Vagina (tissue), 2 donors: ENCODE results near the gene RGS10.

Source experiments
- POLR2A ChIP-seq, 2 donors: fragments of 450-650 bp; IDR thresholded peaks; one replicate each; pipeline ENCODE4 v1.6.1; 2017; ENCODE audit warnings: antibody characterized with exemption in 2 of 2, mild to moderate bottlenecking in 2 of 2, moderate library complexity in 2 of 2
- TF ChIP-seq, protein P1 (sequence below), 3 experiments: fragments of 450-650 bp in 2 of 3; fragments of 200-600 bp in 1 of 3; sonication (generic) in 1 of 3; IDR thresholded peaks; one replicate each; pipeline ENCODE4 v1.5.1; 2017 to 2019; ENCODE audit warnings: antibody characterized with exemption in 3 of 3, mild to moderate bottlenecking in 2 of 3, moderate library complexity in 2 of 3

DNA sequence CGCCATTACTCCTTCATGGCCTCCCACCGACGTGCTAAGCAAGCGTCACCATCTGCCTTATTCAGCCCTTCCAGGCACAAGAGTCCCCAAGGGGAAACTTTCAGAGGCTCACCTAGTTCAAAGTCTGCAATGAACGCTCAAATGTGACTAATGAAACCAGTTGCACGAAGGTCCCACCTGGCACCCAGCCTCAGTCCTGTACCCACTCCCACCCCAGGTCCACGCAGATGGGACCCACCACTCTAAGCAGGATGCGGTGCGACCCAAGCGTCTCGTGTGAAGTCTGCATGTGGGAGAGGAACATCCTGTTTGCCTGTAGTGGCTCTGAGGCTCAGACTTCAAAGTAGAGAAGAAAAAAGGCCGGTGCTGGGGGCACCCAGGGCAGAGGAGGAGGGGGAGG lies 40.3 kb downstream of the RGS10 start:
- TF ChIP-seq POLR2A (IDR thresholded peaks at IDR 0.05) = no peak
- TF ChIP-seq, protein P1, sequence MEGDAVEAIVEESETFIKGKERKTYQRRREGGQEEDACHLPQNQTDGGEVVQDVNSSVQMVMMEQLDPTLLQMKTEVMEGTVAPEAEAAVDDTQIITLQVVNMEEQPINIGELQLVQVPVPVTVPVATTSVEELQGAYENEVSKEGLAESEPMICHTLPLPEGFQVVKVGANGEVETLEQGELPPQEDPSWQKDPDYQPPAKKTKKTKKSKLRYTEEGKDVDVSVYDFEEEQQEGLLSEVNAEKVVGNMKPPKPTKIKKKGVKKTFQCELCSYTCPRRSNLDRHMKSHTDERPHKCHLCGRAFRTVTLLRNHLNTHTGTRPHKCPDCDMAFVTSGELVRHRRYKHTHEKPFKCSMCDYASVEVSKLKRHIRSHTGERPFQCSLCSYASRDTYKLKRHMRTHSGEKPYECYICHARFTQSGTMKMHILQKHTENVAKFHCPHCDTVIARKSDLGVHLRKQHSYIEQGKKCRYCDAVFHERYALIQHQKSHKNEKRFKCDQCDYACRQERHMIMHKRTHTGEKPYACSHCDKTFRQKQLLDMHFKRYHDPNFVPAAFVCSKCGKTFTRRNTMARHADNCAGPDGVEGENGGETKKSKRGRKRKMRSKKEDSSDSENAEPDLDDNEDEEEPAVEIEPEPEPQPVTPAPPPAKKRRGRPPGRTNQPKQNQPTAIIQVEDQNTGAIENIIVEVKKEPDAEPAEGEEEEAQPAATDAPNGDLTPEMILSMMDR (IDR thresholded peaks at IDR 0.05) = no peak
